Lower leg skin (tissue), 4 donors: Measurements from ENCODE around the gene SRSF6. TPM values are rescaled to one million over a fixed set of nuclear protein-coding genes. Genes with fewer than 3 reads are reported as not detected.

Source experiments
- DNase-seq, 2 donors: peaks; one replicate each; pipeline ENCODE4 v3.0.0-alpha.2; 2019; ENCODE audit warnings: low spot score in 2 of 2
- H3K4me3 ChIP-seq: fragments of 200-600 bp; sonication (generic); 2 replicates; pipeline ENCODE4 v1.5.1; 2017; ENCODE audit warnings: mild to moderate bottlenecking, low read depth; ENCODE audit not compliant: poor library complexity, severe bottlenecking
- POLR2A ChIP-seq, 2 donors: fragments of 450-650 bp; IDR thresholded peaks; one replicate each; pipeline ENCODE4 v1.6.1; 2016 to 2017; ENCODE audit warnings: antibody characterized with exemption in 2 of 2, mild to moderate bottlenecking in 1 of 2, moderate library complexity in 1 of 2
- WGBS, 2 donors: methylation state at CpG; one replicate each; pipeline ENCODE4 v1.1.5; 2018; 5-methylcytosine and 5-hydroxymethylcytosine counted together
- intact Hi-C: fragments of 100-400 bp; cut with DNase I; formaldehyde crosslinking; loops from one replicate; pipeline ENCODE4 v1.15.0; 2023; ENCODE audit warnings: low total_unique reads
- total RNA-seq, 4 donors: library from RNA; depleted of rRNA; stranded (reverse); fragments of >200 nt; gene quantifications; one replicate each; pipeline ENCODE4 v1.1.0, GENCODE V29; 2016
- TF ChIP-seq, protein P1 (sequence below), 3 donors: fragments of 450-650 bp; IDR thresholded peaks; one replicate each; pipeline ENCODE4 v1.5.1; 2016; ENCODE audit warnings: antibody characterized with exemption in 3 of 3, mild to moderate bottlenecking in 3 of 3, moderate library complexity in 2 of 3

The SRSF6 gene
- total RNA-seq, 4 donors from 2014 or later = 65.5 to 107 (median 73.4) TPM

DNA sequence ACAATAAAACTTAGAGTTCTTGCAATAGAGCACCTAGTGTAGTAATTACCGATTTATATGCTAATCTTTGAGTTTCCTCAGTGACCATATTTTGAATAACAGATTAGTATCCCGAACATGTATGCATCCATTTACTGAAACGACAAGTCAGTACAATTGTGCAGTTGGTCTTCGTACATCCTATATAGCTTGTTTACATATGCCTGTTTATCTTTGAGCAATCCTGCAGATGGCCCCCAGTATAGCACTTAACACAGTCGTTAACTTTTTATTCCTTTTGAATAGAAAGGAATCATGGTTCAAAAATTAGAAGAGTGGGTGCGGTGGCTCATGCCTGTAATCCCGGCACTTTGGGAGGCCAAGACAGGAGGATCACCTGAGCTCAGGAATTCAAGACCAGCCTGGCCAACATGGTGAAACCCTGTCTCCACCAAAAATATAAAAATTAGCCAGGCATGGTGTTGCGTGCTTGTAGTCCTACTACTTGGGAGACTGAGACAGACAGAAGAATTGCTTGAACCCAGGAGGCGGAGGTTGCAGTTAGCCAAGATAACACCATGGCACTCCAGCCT is 6.6 kb downstream of the SRSF6 start:
- H3K4me3 ChIP-seq = no peak overlapping the region
- TF ChIP-seq, protein P1, sequence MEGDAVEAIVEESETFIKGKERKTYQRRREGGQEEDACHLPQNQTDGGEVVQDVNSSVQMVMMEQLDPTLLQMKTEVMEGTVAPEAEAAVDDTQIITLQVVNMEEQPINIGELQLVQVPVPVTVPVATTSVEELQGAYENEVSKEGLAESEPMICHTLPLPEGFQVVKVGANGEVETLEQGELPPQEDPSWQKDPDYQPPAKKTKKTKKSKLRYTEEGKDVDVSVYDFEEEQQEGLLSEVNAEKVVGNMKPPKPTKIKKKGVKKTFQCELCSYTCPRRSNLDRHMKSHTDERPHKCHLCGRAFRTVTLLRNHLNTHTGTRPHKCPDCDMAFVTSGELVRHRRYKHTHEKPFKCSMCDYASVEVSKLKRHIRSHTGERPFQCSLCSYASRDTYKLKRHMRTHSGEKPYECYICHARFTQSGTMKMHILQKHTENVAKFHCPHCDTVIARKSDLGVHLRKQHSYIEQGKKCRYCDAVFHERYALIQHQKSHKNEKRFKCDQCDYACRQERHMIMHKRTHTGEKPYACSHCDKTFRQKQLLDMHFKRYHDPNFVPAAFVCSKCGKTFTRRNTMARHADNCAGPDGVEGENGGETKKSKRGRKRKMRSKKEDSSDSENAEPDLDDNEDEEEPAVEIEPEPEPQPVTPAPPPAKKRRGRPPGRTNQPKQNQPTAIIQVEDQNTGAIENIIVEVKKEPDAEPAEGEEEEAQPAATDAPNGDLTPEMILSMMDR (IDR thresholded peaks at IDR 0.05) = no peak
- WGBS, 2 donors = 90 to 94% methylated on average over 9 of the region's 9 CpGs
- DNase-seq = peak in 1 of 2 donors; percentile 49
- intact Hi-C loops = no loop called here

- WGBS, 2 donors = 94 to 96% methylated on average over 2 of the region's 2 CpGs
- intact Hi-C loops = no loop called here
- DNase-seq = peak in 1 of 2 donors; percentile 43
- TF ChIP-seq, protein P1 (IDR thresholded peaks at IDR 0.05) = no peak
- TF ChIP-seq POLR2A (IDR thresholded peaks at IDR 0.05) = no peak
- no peak overlapping the region for H3K4me3 ChIP-seq
Observed at GRCh38 chr20:43465625-43465943, 7.9 kb downstream of the SRSF6 start.

DNA sequence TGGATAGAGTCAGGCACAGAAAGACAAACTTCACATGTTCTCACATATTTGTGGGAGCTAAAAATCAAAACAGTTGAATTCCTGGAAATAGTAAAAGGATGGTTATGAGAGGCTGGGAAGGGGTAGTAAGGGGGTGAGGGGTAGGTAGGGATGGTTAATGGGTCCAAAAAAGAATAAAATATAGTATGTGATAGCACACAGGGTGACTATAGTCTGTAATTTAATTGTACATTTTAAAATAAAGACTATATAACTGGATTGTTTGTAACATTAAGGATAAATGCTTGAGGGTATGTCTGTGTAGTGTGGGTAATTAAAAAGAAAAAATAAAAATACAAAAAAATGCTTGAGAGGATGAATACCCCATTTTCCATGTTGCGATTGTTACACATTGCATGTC is 9.9 kb downstream of the SRSF6 start:
- DNase-seq = no peak
- TF ChIP-seq, protein P1 (IDR thresholded peaks at IDR 0.05) = no peak
- TF ChIP-seq POLR2A (IDR thresholded peaks at IDR 0.05) = no peak
- intact Hi-C loops = no loop called here
- no peak overlapping the region for H3K4me3 ChIP-seq
- 94 to 98% methylated on average over 1 of the region's 1 CpG for WGBS, 2 donors

DNA sequence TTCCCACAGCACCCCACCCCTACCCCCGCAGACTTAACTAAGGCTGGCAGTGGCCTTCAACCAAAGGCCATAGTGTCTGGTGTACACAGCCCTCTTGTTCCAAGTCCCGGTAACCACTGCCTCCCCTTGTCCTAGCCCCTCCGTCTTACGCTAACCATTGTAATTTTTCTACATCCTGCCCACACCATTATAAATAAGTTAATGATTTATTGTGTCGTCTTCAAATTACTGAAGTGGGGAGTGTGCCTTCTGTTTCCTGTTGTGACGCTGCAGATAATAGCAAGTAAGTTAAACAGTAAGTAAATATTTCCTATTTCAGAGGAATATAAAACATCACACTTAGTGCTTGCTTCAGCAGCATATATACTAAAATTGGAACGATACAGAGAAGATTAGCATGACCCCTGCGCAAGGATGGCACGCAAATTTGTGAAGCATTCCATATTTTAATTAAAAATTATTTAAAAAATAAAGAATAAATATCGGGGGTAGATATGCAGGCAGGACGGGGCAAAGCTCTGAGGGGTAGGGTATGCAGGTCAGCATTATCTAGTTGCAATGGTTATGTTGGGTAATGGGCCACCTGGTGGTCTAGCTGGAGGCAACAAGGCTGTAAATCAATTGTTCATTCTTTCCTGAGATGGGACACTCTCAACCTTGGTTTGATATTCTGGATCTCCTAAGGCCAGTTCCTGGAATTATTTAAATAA is 15.1 kb downstream of the SRSF6 start:
- intact Hi-C loops = no loop called here
- WGBS, 2 donors = 84 to 86% methylated on average over 11 of the region's 11 CpGs
- no peak for DNase-seq
- TF ChIP-seq, protein P1 (IDR thresholded peaks at IDR 0.05) = no peak
- TF ChIP-seq POLR2A (IDR thresholded peaks at IDR 0.05) = no peak
- no peak overlapping the region for H3K4me3 ChIP-seq

- 95 to 97% methylated on average over 4 of the region's 4 CpGs for WGBS, 2 donors
- DNase-seq = no peak
- H3K4me3 ChIP-seq = no peak overlapping the region
- intact Hi-C loops = no loop called here
- TF ChIP-seq POLR2A (IDR thresholded peaks at IDR 0.05) = no peak
- TF ChIP-seq, protein P1 (IDR thresholded peaks at IDR 0.05) = no peak
Observed at GRCh38 chr20:43473381-43473704, 15.6 kb downstream of the SRSF6 start.

GRCh38 chr20:43477193-43477592 is 19.5 kb downstream of the SRSF6 start:
- DNase-seq = no peak
- intact Hi-C loops = no loop called here
- H3K4me3 ChIP-seq = no peak overlapping the region
- 36 to 55% methylated on average over 3 of the region's 3 CpGs for WGBS, 2 donors
- TF ChIP-seq, protein P1 (IDR thresholded peaks at IDR 0.05) = no peak
- TF ChIP-seq POLR2A (IDR thresholded peaks at IDR 0.05) = no peak
